ENCODE measurements around the gene OBSCN.

Gene OBSCN

GRCh38 chr1:228207381-228207810 lies 448 bp upstream of the OBSCN start:
- no peak overlapping the region for H3K4me3 ChIP-seq (ENCODE audit: low read depth, low read length)
- DNase-seq (ENCODE audit: low read depth): no peak
- TF ChIP-seq CTCF (IDR thresholded peaks at IDR 0.05; ENCODE audit: insufficient read depth, low read depth, low read length, missing control alignments): no peak

DNA sequence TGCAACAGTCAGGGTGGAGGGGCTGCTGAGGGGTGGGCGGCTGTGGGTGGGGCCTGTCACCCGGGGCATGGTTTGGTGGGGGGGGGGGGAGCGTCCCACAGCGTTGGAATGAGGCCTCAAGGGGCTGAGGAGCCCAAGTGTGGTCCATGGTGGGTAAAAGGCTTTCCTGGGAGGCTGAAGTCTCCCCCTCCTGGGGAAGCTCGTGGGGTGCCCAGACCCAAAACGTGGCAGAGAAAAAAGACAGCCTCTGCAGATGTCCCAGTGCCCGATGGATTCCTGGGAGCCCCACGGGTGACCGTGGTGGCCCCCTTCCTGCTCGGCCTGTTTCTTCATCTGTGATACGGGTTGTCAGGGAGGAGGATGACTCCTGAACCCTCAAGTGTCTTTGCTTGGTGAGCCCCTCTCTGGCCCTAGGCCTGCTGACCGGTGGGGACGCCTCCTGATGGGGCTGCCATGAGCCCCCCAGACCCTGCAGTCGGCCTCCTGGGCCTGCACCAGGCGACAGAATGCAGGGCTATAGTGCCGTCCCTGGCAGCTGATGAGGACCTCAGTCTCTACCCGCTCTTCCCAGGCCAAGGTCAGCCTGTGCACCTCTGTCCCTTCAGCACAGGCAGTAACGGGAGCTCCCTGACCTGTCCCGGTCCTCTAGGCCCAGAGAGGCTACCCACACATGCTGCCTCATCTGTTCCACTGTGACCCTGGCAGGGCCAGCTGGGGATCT lies 1.1 kb downstream of the OBSCN start:
- no peak overlapping the region for H3K4me3 ChIP-seq (ENCODE audit: low read depth, low read length)
- no peak for DNase-seq (ENCODE audit: low read depth)
- no peak for TF ChIP-seq CTCF (IDR thresholded peaks at IDR 0.05; ENCODE audit: insufficient read depth, low read depth, low read length, missing control alignments)

- no peak overlapping the region for H3K4me3 ChIP-seq (ENCODE audit: low read depth, low read length)
- DNase-seq (ENCODE audit: low read depth): no peak
- TF ChIP-seq CTCF (IDR thresholded peaks at IDR 0.05; ENCODE audit: insufficient read depth, low read depth, low read length, missing control alignments): no peak
These were observed 1.8 kb downstream of the OBSCN start for GRCh38 chr1:228209657-228210056.

DNA sequence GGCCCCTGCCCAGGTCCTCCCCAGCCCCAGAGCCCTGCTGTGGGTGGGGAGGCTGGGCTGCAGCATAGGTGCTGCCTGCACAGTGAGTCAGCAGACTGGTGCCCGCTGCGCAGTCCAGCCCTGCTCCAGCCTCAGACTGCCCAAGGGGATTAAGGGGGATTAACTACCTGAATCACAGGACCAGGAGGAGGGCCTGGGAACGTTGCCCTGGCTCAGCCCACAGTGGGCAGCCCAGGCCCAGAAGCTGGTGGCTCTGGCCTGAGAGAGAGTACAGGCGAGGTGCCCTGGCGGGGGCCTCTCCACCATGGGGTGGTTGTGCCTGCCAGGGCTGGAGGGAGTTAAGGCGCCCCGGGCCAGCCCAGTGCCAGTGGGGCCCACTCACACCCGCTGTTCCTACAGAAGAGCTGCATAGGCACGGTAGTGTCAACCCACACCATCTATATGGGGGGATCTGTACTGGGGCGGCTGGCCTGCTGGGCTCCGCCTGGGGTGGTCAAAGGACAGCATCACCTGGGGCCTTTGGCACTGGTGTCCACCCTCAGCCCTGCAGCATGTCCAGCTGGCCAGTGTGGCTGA lies 2.3 kb downstream of the OBSCN start:
- H3K4me3 ChIP-seq (ENCODE audit: low read depth, low read length): no peak overlapping the region
- TF ChIP-seq CTCF (IDR thresholded peaks at IDR 0.05; ENCODE audit: insufficient read depth, low read depth, low read length, missing control alignments): no peak
- no peak for DNase-seq (ENCODE audit: low read depth)

- no peak overlapping the region for H3K4me3 ChIP-seq (ENCODE audit: low read depth, low read length)
- DNase-seq (ENCODE audit: low read depth): no peak
- TF ChIP-seq CTCF (IDR thresholded peaks at IDR 0.05; ENCODE audit: insufficient read depth, low read depth, low read length, missing control alignments): no peak
These were observed 3.1 kb downstream of the OBSCN start for GRCh38 chr1:228210712-228211530.

- TF ChIP-seq CTCF (IDR thresholded peaks at IDR 0.05; ENCODE audit: insufficient read depth, low read depth, low read length, missing control alignments): no peak
- DNase-seq (ENCODE audit: low read depth): no peak
- no peak overlapping the region for H3K4me3 ChIP-seq (ENCODE audit: low read depth, low read length)
These were observed 3.9 kb downstream of the OBSCN start for GRCh38 chr1:228211531-228212414.

Measured in GM12865 (cell line).